ENCODE measurements around the gene DHX32. TPM values are rescaled to one million over a fixed set of nuclear protein-coding genes. Genes with fewer than 3 reads are reported as not detected.

The DHX32 gene
- polyA plus RNA-seq, 1 of the 3 experiments (the other 2 are of a cell fraction) = 16.8 TPM

DNA sequence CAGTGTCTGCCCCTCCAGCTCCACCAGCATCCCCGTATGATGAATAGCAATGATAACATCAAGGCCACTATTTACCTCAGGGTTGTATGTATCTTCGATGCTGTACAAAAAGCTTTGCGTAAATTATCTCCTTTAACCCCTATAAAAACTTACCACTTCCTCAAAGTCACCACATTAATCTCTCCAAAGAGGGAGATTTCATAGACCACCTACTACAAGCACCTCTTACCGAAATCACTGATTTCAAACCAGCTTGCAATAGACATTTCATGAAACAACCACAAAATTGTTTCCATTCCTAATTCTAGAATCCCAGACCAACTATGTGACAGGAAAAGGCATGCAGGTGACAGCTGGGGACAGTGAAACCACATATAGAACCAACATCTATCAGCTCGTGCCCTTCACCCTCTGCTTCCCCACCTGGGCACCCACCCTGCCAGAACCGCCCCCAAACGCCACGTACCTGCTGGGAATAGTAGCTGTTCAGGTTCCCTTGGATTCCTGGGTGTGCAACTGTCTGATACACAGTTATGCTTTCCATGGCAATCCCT is 85.4 kb downstream of the DHX32 start:
- Histone ChIP-seq H3K27ac (ENCODE audit: low read depth in 2 of 2, low read length in 1 of 2) (no peak overlapping the region), H3K4me2 (no peak overlapping the region), H3K9me2 (no peaks in the 10 kb centered on the region), H3K4me1 (ENCODE audit: control insufficient read depth in 1 of 2, insufficient read depth in 2 of 2, low read depth in 1 of 2, low read length in 1 of 2) (no peaks in the 10 kb centered on the region), H3K4me3 (ENCODE audit: low read depth in 2 of 2, low read length in 1 of 2) (no peak overlapping the region), H3K36me3 (replicated peaks in 1 of 2; ENCODE audit: control insufficient read depth in 1 of 2, insufficient read depth in 2 of 2, low read length in 1 of 2) (peaks cover 10 to 70% of the 10 kb centered on the region in 2 experiments), H2AFZ (ENCODE audit: low read depth) (no peak overlapping the region), H4K20me1 (ENCODE audit: insufficient read depth) (no peaks in the 10 kb centered on the region), H3K27me3 (ENCODE audit: insufficient read depth) (no peaks in the 10 kb centered on the region), H3K79me2 (ENCODE audit: insufficient read depth) (no peaks in the 10 kb centered on the region), H3K9me3 (no peaks in the 10 kb centered on the region), H3K9ac (no peak overlapping the region), H3F3A (replicated peaks; ENCODE audit: insufficient read depth) (no peaks in the 10 kb centered on the region)
- WGBS (ENCODE audit: low lambda C conversion rate) = 81% methylated on average over 8 of the region's 8 CpGs
- TF ChIP-seq RFX5 (IDR thresholded peaks at IDR 0.05; ENCODE audit: low read length) (no peak), SMC3 (IDR thresholded peaks at IDR 0.05; ENCODE audit: low read depth, low read length) (no peak), EZH2phosphoT487 (IDR thresholded peaks at IDR 0.05; ENCODE audit: borderline replicate concordance, low read depth) (no peak), GABPA (IDR thresholded peaks at IDR 0.05; ENCODE audit: low read depth) (no peak), RAD21 (IDR thresholded peaks at IDR 0.05; ENCODE audit: low read length) (no peak), NFIC (IDR thresholded peaks at IDR 0.05; ENCODE audit: borderline replicate concordance) (no peak), ZBTB33 (IDR thresholded peaks at IDR 0.05; ENCODE audit: borderline replicate concordance, low read depth) (no peak), JUND (IDR thresholded peaks at IDR 0.05) (no peak), ELF1 (IDR thresholded peaks at IDR 0.05) (no peak), TCF12 (IDR thresholded peaks at IDR 0.05) (no peak), USF2 (IDR thresholded peaks at IDR 0.05; ENCODE audit: borderline replicate concordance, low read depth, low read length) (no peak), GATA2 (CRISPR knock-in tag; IDR thresholded peaks at IDR 0.05) (no peak), YY1 (IDR thresholded peaks at IDR 0.05; ENCODE audit: low read depth) (no peak), EP300 (IDR thresholded peaks at IDR 0.05; ENCODE audit: borderline replicate concordance in 1 of 2, low read depth in 1 of 2, low read length in 1 of 2) (no peak), FOXM1 (IDR thresholded peaks at IDR 0.05; ENCODE audit: low read depth) (no peak), CHD2 (IDR thresholded peaks at IDR 0.05; ENCODE audit: low read length, partially characterized antibody) (no peak), REST (IDR thresholded peaks at IDR 0.05; ENCODE audit: low read depth, low read length) (no peak), TAF1 (IDR thresholded peaks at IDR 0.05; ENCODE audit: borderline replicate concordance, low read depth, low read length) (no peak), NRF1 (IDR thresholded peaks at IDR 0.05; ENCODE audit: low read depth, low read length) (no peak)
- TF ChIP-seq, protein P1, sequence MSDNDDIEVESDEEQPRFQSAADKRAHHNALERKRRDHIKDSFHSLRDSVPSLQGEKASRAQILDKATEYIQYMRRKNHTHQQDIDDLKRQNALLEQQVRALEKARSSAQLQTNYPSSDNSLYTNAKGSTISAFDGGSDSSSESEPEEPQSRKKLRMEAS (IDR thresholded peaks at IDR 0.05; ENCODE audit: low read depth) = no peak
- ChIA-PET POLR2A (no interaction called here), CTCF (no interaction called here)
- no peak for DNase-seq
